Measurements from ENCODE around the gene PPP4R4. TPM values are rescaled to one million over a fixed set of nuclear protein-coding genes. Genes with fewer than 3 reads are reported as not detected.

Gene PPP4R4
- polyA plus RNA-seq, 1 donor from 2014 or later: 4.8 TPM

GRCh38 chr14:94164685-94165431 lies 9.3 kb upstream of the PPP4R4 start:
- H3K27me3 ChIP-seq (ENCODE audit: insufficient read depth, low read depth, low read length): no peaks in the 10 kb centered on the region
- H3K27ac ChIP-seq (ENCODE audit: low read length): peak overlapping the region; percentile 84
- no peaks in the 10 kb centered on the region for H3K9me3 ChIP-seq (ENCODE audit: low read length)
- TF ChIP-seq CTCF (IDR thresholded peaks at IDR 0.05; ENCODE audit: poor library complexity, severe bottlenecking) (peak; percentile 31), EZH2 (IDR thresholded peaks at IDR 0.05; ENCODE audit: borderline replicate concordance, insufficient read depth, low read length, poor library complexity, severe bottlenecking) (no peak), TAF1 (IDR thresholded peaks at IDR 0.05; ENCODE audit: low read depth) (no peak), EP300 (conservative IDR thresholded peaks at IDR 0.05; ENCODE audit: poor library complexity, severe bottlenecking) (peak; percentile 73), MXI1 (conservative IDR thresholded peaks at IDR 0.05; ENCODE audit: poor library complexity, severe bottlenecking) (no peak), RAD21 (conservative IDR thresholded peaks at IDR 0.05) (peak; percentile 46), SMC3 (conservative IDR thresholded peaks at IDR 0.05; ENCODE audit: poor library complexity) (peak; percentile 52), POLR2AphosphoS5 (IDR thresholded peaks at IDR 0.05) (peak; percentile 87), REST (IDR thresholded peaks at IDR 0.05; ENCODE audit: borderline replicate concordance) (peak; percentile 41)
- no peaks in the 10 kb centered on the region for H3K9me2 ChIP-seq (ENCODE audit: insufficient read depth, low read length)
- H4K20me1 ChIP-seq (ENCODE audit: insufficient read depth): no peaks in the 10 kb centered on the region
- H2AFZ ChIP-seq (ENCODE audit: low read depth, low read length): no peak overlapping the region
- H3K4me3 ChIP-seq (ENCODE audit: low read length): peak overlapping the region; percentile 52
- peaks cover 5% of the 10 kb centered on the region for H3F3A ChIP-seq (ENCODE audit: insufficient read depth, low read length, poor library complexity, severe bottlenecking)
- H3K36me3 ChIP-seq (ENCODE audit: insufficient read depth, low read length): no peaks in the 10 kb centered on the region
- H3K9ac ChIP-seq (ENCODE audit: low read length): peak overlapping the region; percentile 59
- H3K79me2 ChIP-seq (replicated peaks; ENCODE audit: insufficient read depth, low read length): no peaks in the 10 kb centered on the region
- H3K4me2 ChIP-seq (ENCODE audit: low read length): peak overlapping the region; percentile 15

- H3K4me2 ChIP-seq (ENCODE audit: low read length): no peak overlapping the region
- H2AFZ ChIP-seq (ENCODE audit: low read depth, low read length): no peak overlapping the region
- no peaks in the 10 kb centered on the region for H3K9me3 ChIP-seq (ENCODE audit: low read length)
- no peaks in the 10 kb centered on the region for H3K9me2 ChIP-seq (ENCODE audit: insufficient read depth, low read length)
- H3K27me3 ChIP-seq (ENCODE audit: insufficient read depth, low read depth, low read length): no peaks in the 10 kb centered on the region
- no peaks in the 10 kb centered on the region for H3K36me3 ChIP-seq (ENCODE audit: insufficient read depth, low read length)
- peaks cover 5% of the 10 kb centered on the region for H3F3A ChIP-seq (ENCODE audit: insufficient read depth, low read length, poor library complexity, severe bottlenecking)
- H3K9ac ChIP-seq (ENCODE audit: low read length): peak overlapping the region; percentile 59
- peak overlapping the region; percentile 84 for H3K27ac ChIP-seq (ENCODE audit: low read length)
- no peaks in the 10 kb centered on the region for H4K20me1 ChIP-seq (ENCODE audit: insufficient read depth)
- TF ChIP-seq REST (IDR thresholded peaks at IDR 0.05; ENCODE audit: borderline replicate concordance) (no peak), MXI1 (conservative IDR thresholded peaks at IDR 0.05; ENCODE audit: poor library complexity, severe bottlenecking) (no peak), EZH2 (IDR thresholded peaks at IDR 0.05; ENCODE audit: borderline replicate concordance, insufficient read depth, low read length, poor library complexity, severe bottlenecking) (no peak), SMC3 (conservative IDR thresholded peaks at IDR 0.05; ENCODE audit: poor library complexity) (no peak), CTCF (IDR thresholded peaks at IDR 0.05; ENCODE audit: poor library complexity, severe bottlenecking) (no peak), EP300 (conservative IDR thresholded peaks at IDR 0.05; ENCODE audit: poor library complexity, severe bottlenecking) (no peak), TAF1 (IDR thresholded peaks at IDR 0.05; ENCODE audit: low read depth) (no peak), RAD21 (conservative IDR thresholded peaks at IDR 0.05) (no peak), POLR2AphosphoS5 (IDR thresholded peaks at IDR 0.05) (no peak)
- no peaks in the 10 kb centered on the region for H3K79me2 ChIP-seq (replicated peaks; ENCODE audit: insufficient read depth, low read length)
- H3K4me3 ChIP-seq (ENCODE audit: low read length): no peak overlapping the region
These were observed 8.4 kb upstream of the PPP4R4 start for GRCh38 chr14:94165744-94166143.
